ENCODE data around the gene DAB2IP.

DAB2IP gene

GRCh38 chr9:121769939-121770338 is 118.5 kb downstream of the DAB2IP start:
- TF ChIP-seq CTCF (IDR thresholded peaks at IDR 0.05; ENCODE audit: low read depth, low read length), result no peak
- in situ Hi-C loops (cut with HindIII; ENCODE audit: low sequenced_read_pairs), result no loop called here

GRCh38 chr9:121770415-121771273 is 119.2 kb downstream of the DAB2IP start:
- in situ Hi-C loops (cut with HindIII; ENCODE audit: low sequenced_read_pairs), result no loop called here
- peak; percentile 55 for DNase-seq (ENCODE audit: low read depth, low spot score)
- no peak overlapping the region for H3K4me3 ChIP-seq (ENCODE audit: low read depth, low read length)
- no peak for TF ChIP-seq CTCF (IDR thresholded peaks at IDR 0.05; ENCODE audit: low read depth, low read length)

More at GRCh38 chr9:121769939-121770338, 118.5 kb downstream of the DAB2IP start:
- no peak for DNase-seq (ENCODE audit: low read depth, low spot score)
- no peak overlapping the region for H3K4me3 ChIP-seq (ENCODE audit: low read depth, low read length)

GRCh38 chr9:121771418-121771817 is 120.0 kb downstream of the DAB2IP start:
- DNase-seq (ENCODE audit: low read depth, low spot score), result no peak
- TF ChIP-seq CTCF (IDR thresholded peaks at IDR 0.05; ENCODE audit: low read depth, low read length), result no peak
- in situ Hi-C loops (cut with HindIII; ENCODE audit: low sequenced_read_pairs), result no loop called here
- H3K4me3 ChIP-seq (ENCODE audit: low read depth, low read length), result no peak overlapping the region

GRCh38 chr9:121771851-121772599 is 120.6 kb downstream of the DAB2IP start:
- DNase-seq (ENCODE audit: low read depth, low spot score), result no peak
- no peak overlapping the region for H3K4me3 ChIP-seq (ENCODE audit: low read depth, low read length)
- in situ Hi-C loops (cut with HindIII; ENCODE audit: low sequenced_read_pairs), result no loop called here
- TF ChIP-seq CTCF (IDR thresholded peaks at IDR 0.05; ENCODE audit: low read depth, low read length), result no peak

- H3K4me3 ChIP-seq (ENCODE audit: low read depth, low read length), result no peak overlapping the region
- in situ Hi-C loops (cut with HindIII; ENCODE audit: low sequenced_read_pairs), result no loop called here
- TF ChIP-seq CTCF (IDR thresholded peaks at IDR 0.05; ENCODE audit: low read depth, low read length), result no peak
- no peak for DNase-seq (ENCODE audit: low read depth, low spot score)
These were observed 121.3 kb downstream of the DAB2IP start for GRCh38 chr9:121772600-121773285.

- TF ChIP-seq CTCF (IDR thresholded peaks at IDR 0.05; ENCODE audit: low read depth, low read length), result no peak
- in situ Hi-C loops (cut with HindIII; ENCODE audit: low sequenced_read_pairs), result no loop called here
These were observed 122.0 kb downstream of the DAB2IP start for GRCh38 chr9:121773286-121773953.

More at GRCh38 chr9:121773286-121773953, 122.0 kb downstream of the DAB2IP start:
- no peak overlapping the region for H3K4me3 ChIP-seq (ENCODE audit: low read depth, low read length)
- no peak for DNase-seq (ENCODE audit: low read depth, low spot score)

All from astrocyte of the spinal cord (primary cell).